Measurements from ENCODE around the gene CFAP210.

The CFAP210 gene, protein sequence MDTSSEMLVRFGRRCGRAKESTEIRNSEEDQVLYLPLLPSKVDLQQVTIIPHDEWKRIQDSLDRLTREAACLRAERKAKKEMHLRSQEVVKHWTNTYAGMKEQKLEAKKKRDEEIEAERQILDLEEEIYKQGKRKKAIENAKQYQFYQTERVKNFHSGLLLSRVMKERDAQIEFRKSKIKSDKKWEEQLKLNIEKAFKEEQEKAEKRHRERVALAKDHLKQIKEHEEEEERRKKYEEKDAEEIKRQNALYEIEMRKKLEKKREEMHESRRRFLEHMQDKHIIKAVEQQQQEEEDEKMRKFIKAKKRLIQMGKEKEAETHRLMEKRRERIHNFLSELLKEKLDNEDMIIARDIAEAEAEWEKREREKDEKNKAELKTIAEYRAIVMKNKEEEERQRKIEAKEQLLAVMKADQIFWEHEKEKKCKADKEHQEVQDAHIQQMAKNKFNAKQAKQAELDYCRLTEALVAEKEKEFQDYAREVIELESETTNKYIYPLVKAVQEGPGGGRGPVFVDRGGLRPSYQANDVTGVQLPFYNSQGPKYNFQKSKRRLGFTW

DNA sequence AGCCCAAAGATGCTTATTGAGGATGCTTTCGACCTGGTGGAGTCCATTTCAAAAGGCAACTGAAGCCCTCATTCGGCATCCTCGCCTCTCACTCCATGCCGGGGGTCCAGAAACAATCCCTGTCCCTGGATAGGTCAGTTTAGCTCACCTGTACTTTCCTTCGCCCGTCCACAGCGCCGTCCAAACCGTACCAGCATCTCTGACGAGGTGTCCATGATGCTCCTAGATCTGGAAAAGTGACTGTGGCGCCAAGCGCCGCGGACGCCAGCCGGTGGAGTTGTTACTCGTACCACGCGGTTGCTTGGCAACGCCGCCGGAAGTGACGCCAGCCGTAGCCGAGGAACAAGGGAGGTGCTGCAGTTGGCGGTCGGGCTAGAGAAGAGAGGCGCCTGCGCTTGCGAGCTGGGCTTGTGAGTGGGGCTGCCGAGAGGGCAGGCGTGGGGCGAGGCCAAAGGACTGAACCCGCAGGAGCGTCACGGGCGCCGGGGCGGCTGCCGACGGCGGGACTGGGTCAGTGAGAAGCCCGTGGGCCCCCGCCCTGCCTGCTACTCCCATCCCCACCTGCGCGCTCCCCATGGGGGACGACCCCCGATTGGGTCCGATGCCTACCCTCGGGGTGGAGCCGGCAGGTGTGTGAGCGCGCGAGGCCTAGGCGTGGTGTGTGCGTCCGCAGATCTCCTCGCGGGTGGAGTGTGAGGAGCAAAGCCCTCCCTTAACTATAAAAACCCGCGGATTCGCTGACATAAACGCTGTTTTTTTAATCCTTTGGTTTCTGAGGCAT is at the start of gene CFAP210, which contains the start of gene PHOSPHO2:
TSS of gene CFAP210 (minus strand) at position 293 of the 781 bp plus-strand sequence. CDS start at position 215, 78 bp downstream.
TSS of gene PHOSPHO2 (plus strand) at position 357 of the 781 bp plus-strand sequence. CDS start 6,503 bp downstream, outside the sequence.
- Histone ChIP-seq H3K4me3 (ENCODE audit: low read depth in 1 of 5, low read length in 5 of 5) (peak within 1 kb of the TSS; percentile 78 to 95 (median 91)), H3K27ac (ENCODE audit: low read depth, low read length) (peak within 1 kb of the TSS; percentile 58), H3K9ac (ENCODE audit: low read length in 5 of 5) (peak within 1 kb of the TSS; percentile 0 to 92 (median 91)), H3K36me3 (ENCODE audit: control insufficient read depth in 5 of 5, insufficient read depth in 5 of 5, low read length in 5 of 5) (peaks cover 0 to 2% (median 2%) of the 10 kb centered on the region in 5 donors), H3K4me1 (ENCODE audit: control insufficient read depth in 5 of 5, insufficient read depth in 5 of 5, low read length in 5 of 5) (peaks cover 0 to 26% (median 22%) of the 10 kb centered on the region in 5 donors), H3K9me3 (ENCODE audit: control insufficient read depth in 5 of 5, low read length in 5 of 5) (no peaks in the 10 kb centered on the region), H3K27me3 (ENCODE audit: control insufficient read depth in 5 of 5, insufficient read depth in 4 of 5, low read length in 5 of 5) (no peaks in the 10 kb centered on the region)

DNA sequence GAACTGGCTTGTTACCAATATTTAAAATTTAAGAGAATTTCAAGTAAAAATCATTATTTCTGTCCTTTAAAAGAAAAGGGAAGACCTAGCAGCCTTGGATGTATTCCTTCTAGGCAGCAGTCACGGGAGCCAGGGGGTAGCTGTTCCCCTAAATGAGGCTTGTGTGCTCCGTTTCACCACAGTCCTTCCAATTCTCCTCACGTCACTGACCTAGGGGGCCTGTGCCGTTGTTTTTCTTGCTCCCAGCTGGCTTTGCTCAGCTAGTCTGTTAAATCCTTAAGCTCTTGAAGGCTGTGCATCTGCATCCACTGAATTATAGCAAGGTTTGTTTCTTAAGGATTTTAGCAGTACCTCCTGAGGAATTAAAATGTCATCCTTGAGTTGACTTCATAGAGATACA is 49.3 kb upstream of the CFAP210 start:
- H3K36me3 ChIP-seq (ENCODE audit: control insufficient read depth in 5 of 5, insufficient read depth in 5 of 5, low read length in 5 of 5): no peaks in the 10 kb centered on the region
- no peak overlapping the region for H3K4me3 ChIP-seq (ENCODE audit: low read depth in 1 of 5, low read length in 5 of 5)
- H3K9me3 ChIP-seq (ENCODE audit: control insufficient read depth in 5 of 5, low read length in 5 of 5): no peaks in the 10 kb centered on the region
- no peaks in the 10 kb centered on the region for H3K27me3 ChIP-seq (ENCODE audit: control insufficient read depth in 5 of 5, insufficient read depth in 4 of 5, low read length in 5 of 5)
- no peak overlapping the region for H3K9ac ChIP-seq (ENCODE audit: low read length in 5 of 5)
- no peak overlapping the region for H3K27ac ChIP-seq (ENCODE audit: low read depth, low read length)
- H3K4me1 ChIP-seq (ENCODE audit: control insufficient read depth in 5 of 5, insufficient read depth in 5 of 5, low read length in 5 of 5): no peaks in the 10 kb centered on the region

DNA sequence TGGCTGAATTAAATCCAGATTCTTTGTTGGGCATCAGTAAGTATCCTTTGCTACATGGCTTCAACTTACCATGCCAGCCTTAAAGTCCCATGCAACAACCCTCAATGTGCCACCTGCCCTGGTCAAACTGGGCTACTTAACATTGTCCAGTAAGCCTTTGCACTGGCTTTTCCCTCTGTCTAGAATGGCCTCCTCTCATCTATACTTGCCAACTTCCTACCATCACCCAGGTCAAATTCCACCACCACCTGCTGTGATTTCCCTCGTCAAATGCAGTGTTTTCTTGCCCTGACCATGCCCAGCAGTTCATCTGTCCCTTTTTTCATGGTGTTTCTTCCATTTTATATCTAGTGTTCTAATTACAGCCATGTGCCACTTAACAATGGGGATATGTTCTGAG is 45.1 kb upstream of the CFAP210 start:
- no peak overlapping the region for H3K27ac ChIP-seq (ENCODE audit: low read depth, low read length)
- H3K4me3 ChIP-seq (ENCODE audit: low read depth in 1 of 5, low read length in 5 of 5): no peak overlapping the region
- peaks cover 3 to 5% (median 4%) of the 10 kb centered on the region in 5 donors for H3K4me1 ChIP-seq (ENCODE audit: control insufficient read depth in 5 of 5, insufficient read depth in 5 of 5, low read length in 5 of 5)
- no peaks in the 10 kb centered on the region for H3K9me3 ChIP-seq (ENCODE audit: control insufficient read depth in 5 of 5, low read length in 5 of 5)
- H3K9ac ChIP-seq (ENCODE audit: low read length in 5 of 5): no peak overlapping the region
- no peaks in the 10 kb centered on the region for H3K36me3 ChIP-seq (ENCODE audit: control insufficient read depth in 5 of 5, insufficient read depth in 5 of 5, low read length in 5 of 5)
- peaks cover 0 to 2% (median 0%) of the 10 kb centered on the region in 5 donors for H3K27me3 ChIP-seq (ENCODE audit: control insufficient read depth in 5 of 5, insufficient read depth in 4 of 5, low read length in 5 of 5)

DNA sequence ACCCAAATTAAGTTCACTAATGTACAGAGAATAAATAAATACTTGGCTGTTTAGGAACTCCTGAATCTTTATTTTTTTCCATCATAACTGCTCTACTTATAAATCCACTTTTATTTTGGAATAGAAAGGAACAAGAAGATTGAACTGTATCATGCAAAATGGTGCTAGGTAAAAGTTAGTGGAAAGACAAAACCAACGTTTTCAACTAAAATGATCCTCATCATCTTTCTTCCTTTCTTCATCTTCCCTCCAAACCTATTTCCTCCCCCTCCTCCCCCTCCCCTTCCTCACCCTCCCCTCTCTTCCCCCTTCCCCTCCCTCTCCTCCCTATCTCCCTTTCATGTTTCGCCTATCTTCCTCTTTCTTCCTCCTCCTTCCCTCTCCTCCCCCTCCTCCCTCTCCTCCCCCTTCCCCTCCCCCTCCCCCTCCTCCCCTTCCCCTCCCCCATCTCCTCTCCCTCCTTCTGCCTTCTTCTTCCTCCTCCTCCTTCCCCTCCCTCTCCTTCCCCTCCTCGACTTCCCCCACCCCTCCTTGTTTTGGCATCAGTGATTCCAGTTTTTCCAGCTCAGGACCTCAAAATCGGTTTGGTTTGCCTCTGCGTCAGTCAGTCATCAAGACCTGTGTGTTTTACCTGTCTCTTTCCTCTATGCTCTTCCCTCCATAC is 44.5 kb upstream of the CFAP210 start:
- H3K4me1 ChIP-seq (ENCODE audit: control insufficient read depth in 5 of 5, insufficient read depth in 5 of 5, low read length in 5 of 5): peaks cover 3 to 6% (median 5%) of the 10 kb centered on the region in 5 donors
- H3K4me3 ChIP-seq (ENCODE audit: low read depth in 1 of 5, low read length in 5 of 5): no peak overlapping the region

DNA sequence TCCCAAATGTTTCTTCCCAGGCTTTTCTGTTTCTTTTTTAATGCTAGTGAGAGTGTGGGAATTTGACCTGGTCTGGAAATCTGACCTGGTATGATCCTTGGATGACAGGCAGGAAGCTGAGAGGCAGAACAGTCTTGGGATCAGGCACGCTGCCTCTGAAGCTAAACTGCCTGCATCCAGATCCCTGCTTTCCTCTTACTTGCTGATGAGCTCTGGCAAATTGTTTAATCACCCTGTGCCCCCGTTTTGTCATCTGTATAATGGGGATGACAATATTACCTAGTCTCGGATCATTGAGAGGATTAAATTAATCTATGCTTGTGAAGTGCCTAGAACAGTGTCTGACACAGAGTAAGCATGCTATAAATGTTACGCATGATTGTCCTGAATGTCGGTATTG is 42.7 kb upstream of the CFAP210 start:
- Histone ChIP-seq H3K4me3 (ENCODE audit: low read depth in 1 of 5, low read length in 5 of 5) (peak overlapping the region in 1 of 5 donors; percentile 23), H3K9me3 (ENCODE audit: control insufficient read depth in 5 of 5, low read length in 5 of 5) (no peaks in the 10 kb centered on the region), H3K9ac (ENCODE audit: low read length in 5 of 5) (no peak overlapping the region), H3K27ac (ENCODE audit: low read depth, low read length) (no peak overlapping the region), H3K27me3 (ENCODE audit: control insufficient read depth in 5 of 5, insufficient read depth in 4 of 5, low read length in 5 of 5) (peaks cover 0 to 2% (median 0%) of the 10 kb centered on the region in 5 donors), H3K36me3 (ENCODE audit: control insufficient read depth in 5 of 5, insufficient read depth in 5 of 5, low read length in 5 of 5) (no peaks in the 10 kb centered on the region), H3K4me1 (ENCODE audit: control insufficient read depth in 5 of 5, insufficient read depth in 5 of 5, low read length in 5 of 5) (peaks cover 3 to 16% (median 11%) of the 10 kb centered on the region in 5 donors)

More for the DNA sequence above, 44.5 kb upstream of the CFAP210 start:
- no peaks in the 10 kb centered on the region for H3K36me3 ChIP-seq (ENCODE audit: control insufficient read depth in 5 of 5, insufficient read depth in 5 of 5, low read length in 5 of 5)
- H3K9me3 ChIP-seq (ENCODE audit: control insufficient read depth in 5 of 5, low read length in 5 of 5): no peaks in the 10 kb centered on the region
- H3K9ac ChIP-seq (ENCODE audit: low read length in 5 of 5): no peak overlapping the region
- H3K27ac ChIP-seq (ENCODE audit: low read depth, low read length): no peak overlapping the region
- peaks cover 0 to 2% (median 0%) of the 10 kb centered on the region in 5 donors for H3K27me3 ChIP-seq (ENCODE audit: control insufficient read depth in 5 of 5, insufficient read depth in 4 of 5, low read length in 5 of 5)

DNA sequence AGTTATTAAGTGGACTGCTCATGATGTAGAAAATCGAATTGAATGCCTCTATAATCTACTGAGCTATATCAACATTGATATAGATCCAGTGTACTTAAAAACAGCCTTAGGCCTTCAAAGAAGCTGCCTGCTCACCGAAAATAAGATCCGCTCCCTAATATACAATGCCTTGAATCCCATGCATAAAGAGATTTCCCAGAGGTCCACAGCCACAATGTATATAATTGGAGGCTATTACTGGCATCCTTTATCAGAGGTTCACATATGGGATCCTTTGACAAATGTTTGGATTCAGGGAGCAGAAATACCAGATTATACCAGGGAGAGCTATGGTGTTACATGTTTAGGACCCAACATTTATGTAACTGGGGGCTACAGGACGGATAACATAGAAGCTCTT is 41.4 kb upstream of the CFAP210 start:
- Histone ChIP-seq H3K9me3 (ENCODE audit: control insufficient read depth in 5 of 5, low read length in 5 of 5) (no peaks in the 10 kb centered on the region), H3K27me3 (ENCODE audit: control insufficient read depth in 5 of 5, insufficient read depth in 4 of 5, low read length in 5 of 5) (peaks cover 0 to 2% (median 0%) of the 10 kb centered on the region in 5 donors), H3K27ac (ENCODE audit: low read depth, low read length) (no peak overlapping the region), H3K36me3 (ENCODE audit: control insufficient read depth in 5 of 5, insufficient read depth in 5 of 5, low read length in 5 of 5) (no peaks in the 10 kb centered on the region), H3K4me1 (ENCODE audit: control insufficient read depth in 5 of 5, insufficient read depth in 5 of 5, low read length in 5 of 5) (peaks cover 3 to 16% (median 11%) of the 10 kb centered on the region in 5 donors), H3K9ac (ENCODE audit: low read length in 5 of 5) (no peak overlapping the region), H3K4me3 (ENCODE audit: low read depth in 1 of 5, low read length in 5 of 5) (no peak overlapping the region)

DNA sequence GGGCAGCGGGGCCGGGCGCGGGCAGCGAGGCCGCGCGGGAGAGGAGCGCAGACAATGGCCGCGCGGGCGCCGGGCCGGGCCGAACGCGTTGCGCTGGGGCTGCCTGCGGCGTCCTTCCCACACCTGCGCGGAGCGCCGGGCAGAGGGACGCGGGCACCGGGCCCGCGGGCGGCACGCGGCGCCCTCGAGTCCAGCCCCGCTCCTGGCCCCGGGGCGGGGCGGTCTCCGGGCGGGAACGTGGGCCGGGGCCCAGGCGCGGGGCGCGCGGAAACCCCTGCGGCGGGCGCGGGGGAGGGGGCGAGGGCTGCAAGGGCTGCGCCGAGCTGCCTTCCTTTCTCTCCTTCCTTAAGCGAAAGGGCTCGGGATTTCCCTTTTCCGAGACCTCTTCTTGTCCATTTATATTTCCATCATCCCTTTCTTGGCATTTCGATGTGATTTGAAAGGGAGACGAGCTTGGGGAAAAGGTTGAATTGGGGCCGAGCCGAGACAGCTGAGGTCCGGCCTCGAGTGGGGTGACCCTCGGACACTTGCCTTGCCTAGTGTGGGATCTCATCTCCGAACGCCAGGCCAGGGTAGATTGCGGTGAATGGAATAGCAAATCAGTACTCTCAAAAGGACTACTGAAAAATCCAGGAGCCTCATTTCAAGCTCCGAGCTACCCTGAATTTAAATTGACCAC is 40.1 kb upstream of the CFAP210 start:
- Histone ChIP-seq H3K9ac (ENCODE audit: low read length in 5 of 5) (peak overlapping the region in 3 of 5 donors; percentile 55 to 73 (median 68)), H3K36me3 (ENCODE audit: control insufficient read depth in 5 of 5, insufficient read depth in 5 of 5, low read length in 5 of 5) (no peaks in the 10 kb centered on the region), H3K27ac (ENCODE audit: low read depth, low read length) (no peak overlapping the region), H3K27me3 (ENCODE audit: control insufficient read depth in 5 of 5, insufficient read depth in 4 of 5, low read length in 5 of 5) (peaks cover 0 to 2% (median 0%) of the 10 kb centered on the region in 5 donors), H3K4me3 (ENCODE audit: low read depth in 1 of 5, low read length in 5 of 5) (peak overlapping the region; percentile 64 to 79 (median 74)), H3K9me3 (ENCODE audit: control insufficient read depth in 5 of 5, low read length in 5 of 5) (no peaks in the 10 kb centered on the region), H3K4me1 (ENCODE audit: control insufficient read depth in 5 of 5, insufficient read depth in 5 of 5, low read length in 5 of 5) (peaks cover 3 to 16% (median 11%) of the 10 kb centered on the region in 5 donors)

DNA sequence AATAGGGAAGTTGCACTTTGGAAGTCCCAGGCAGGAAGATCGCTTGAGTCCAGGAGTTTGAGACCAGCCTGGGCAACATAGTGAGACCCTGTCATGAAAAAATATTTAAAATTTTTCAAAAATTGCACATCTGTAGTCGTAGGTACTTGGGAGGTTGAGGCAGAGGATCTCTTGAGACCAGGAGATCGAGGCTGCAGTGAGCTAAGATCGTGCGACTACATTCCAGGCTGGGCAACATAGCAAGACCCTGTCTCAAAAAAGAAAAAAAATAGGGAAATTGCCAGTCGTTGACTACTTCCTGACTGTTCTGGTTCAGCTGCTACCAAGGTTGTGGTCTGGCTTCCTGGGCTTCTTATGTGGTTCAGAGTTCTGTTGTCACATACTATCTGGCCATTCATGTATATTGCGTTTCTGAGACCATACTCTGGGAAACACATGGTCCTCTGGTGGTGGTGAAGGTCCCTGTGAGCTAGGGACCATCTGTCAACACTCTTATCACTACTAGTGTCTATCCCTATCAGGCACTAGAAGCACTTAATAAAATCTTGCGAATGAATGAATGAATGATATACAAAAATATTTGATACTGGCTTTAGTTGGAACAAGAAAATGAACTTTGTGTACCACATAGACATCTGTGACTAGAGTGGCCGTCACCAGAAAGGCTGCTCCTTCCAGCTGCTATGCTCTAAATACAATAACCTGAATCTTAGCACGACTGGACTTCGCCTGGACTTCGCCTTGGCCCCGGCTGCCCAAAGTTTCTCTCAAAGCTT is 38.6 kb upstream of the CFAP210 start:
- Histone ChIP-seq H3K9ac (ENCODE audit: low read length in 5 of 5) (peak overlapping the region in 3 of 5 donors; percentile 30 to 61 (median 52)), H3K4me3 (ENCODE audit: low read depth in 1 of 5, low read length in 5 of 5) (peak overlapping the region; percentile 71 to 80 (median 74)), H3K36me3 (ENCODE audit: control insufficient read depth in 5 of 5, insufficient read depth in 5 of 5, low read length in 5 of 5) (no peaks in the 10 kb centered on the region), H3K27ac (ENCODE audit: low read depth, low read length) (no peak overlapping the region), H3K27me3 (ENCODE audit: control insufficient read depth in 5 of 5, insufficient read depth in 4 of 5, low read length in 5 of 5) (peaks cover 0 to 2% (median 0%) of the 10 kb centered on the region in 5 donors), H3K9me3 (ENCODE audit: control insufficient read depth in 5 of 5, low read length in 5 of 5) (no peaks in the 10 kb centered on the region), H3K4me1 (ENCODE audit: control insufficient read depth in 5 of 5, insufficient read depth in 5 of 5, low read length in 5 of 5) (peaks cover 3 to 16% (median 11%) of the 10 kb centered on the region in 5 donors)
